ENCODE data around the gene SIX5.

SIX5 gene

GRCh38 chr19:45768984-45769782, at the start of gene SIX5:
Gene SIX5 (minus strand): TSS chr19:45769252. CDS start chr19:45768844, 408 bp downstream.
- TF ChIP-seq CTCF (IDR thresholded peaks at IDR 0.05; ENCODE audit: low read depth, low read length), result no peak
- peak; percentile 98 for DNase-seq (ENCODE audit: extremely low read depth, low read depth)

GRCh38 chr19:45817725-45818301, 48.8 kb upstream of the SIX5 start:
- DNase-seq (ENCODE audit: extremely low read depth, low read depth), result no peak
- no peak for TF ChIP-seq CTCF (IDR thresholded peaks at IDR 0.05; ENCODE audit: low read depth, low read length)

- TF ChIP-seq CTCF (IDR thresholded peaks at IDR 0.05; ENCODE audit: low read depth, low read length), result peak; percentile 91
- peak; percentile 84 for DNase-seq (ENCODE audit: extremely low read depth, low read depth)
Observed at GRCh38 chr19:45817010-45817724, 48.1 kb upstream of the SIX5 start.

GRCh38 chr19:45816236-45817009, 47.4 kb upstream of the SIX5 start:
- no peak for TF ChIP-seq CTCF (IDR thresholded peaks at IDR 0.05; ENCODE audit: low read depth, low read length)
- DNase-seq (ENCODE audit: extremely low read depth, low read depth), result no peak

- TF ChIP-seq CTCF (IDR thresholded peaks at IDR 0.05; ENCODE audit: low read depth, low read length), result no peak
- no peak for DNase-seq (ENCODE audit: extremely low read depth, low read depth)
Observed at GRCh38 chr19:45815481-45816216, 46.6 kb upstream of the SIX5 start.

GRCh38 chr19:45814851-45815480, 45.9 kb upstream of the SIX5 start, which contains the start of gene RSPH6A:
Gene RSPH6A (minus strand): TSS chr19:45815308. CDS start chr19:45815176, 132 bp downstream.
- TF ChIP-seq CTCF (IDR thresholded peaks at IDR 0.05; ENCODE audit: low read depth, low read length), result no peak
- DNase-seq (ENCODE audit: extremely low read depth, low read depth), result no peak
